ENCODE measurements around the gene CIAO2B. TPM values are rescaled to one million over a fixed set of nuclear protein-coding genes. Genes with fewer than 3 reads are reported as not detected.

CIAO2B gene
- total RNA-seq, 1 experiment from 2014 or later = 59.7 TPM

- H3K27me3 Mint-ChIP-seq (ENCODE audit: low read depth) = peaks cover 40% of the 10 kb centered on the region
- POLR2A ChIA-PET = interaction anchor here (0.6 kb wide), 1 partner anchor 163 kb away, joined by 5 read pairs; no protein-coding TSS in a partner anchor
- CTCF ChIA-PET = interaction anchor here (0.6 to 3.0 kb wide), 43 partner anchors 8 to 661 kb away, joined by 3 to 34 read pairs (median 5); partner anchors contain the start of genes B3GNT9, ELMO3, FHOD1 and MATCAP1
- DNase-seq (ENCODE audit: low spot score) (peak; percentile 85), ATAC-seq (peak; percentile 88)
- H3K4me3 Mint-ChIP-seq = no peak overlapping the region
- no peak overlapping the region for H3K27ac Mint-ChIP-seq
- H3K36me3 Mint-ChIP-seq = 0 out of 2 replicates have a peak, but pooled peaks cover 5% of the 10 kb centered on the region
- H3K9me3 Mint-ChIP-seq = peaks cover 9% of the 10 kb centered on the region
- peaks cover 4% of the 10 kb centered on the region for H3K4me1 Mint-ChIP-seq
- TF ChIP-seq ZNF281 (CRISPR knock-in tag; IDR thresholded peaks at IDR 0.05) (no peak), CTCF (IDR thresholded peaks at IDR 0.05) (peak; percentile 62; the same call in 1 of the 2 replicates)
Measured at GRCh38 chr16:66954097-66954659, 20.0 kb upstream of the CIAO2B start.

- TF ChIP-seq TCF7 (CRISPR knock-in tag; IDR thresholded peaks at IDR 0.05; ENCODE audit: low read depth) (no peak), SMAD4 (CRISPR knock-in tag; IDR thresholded peaks at IDR 0.05) (no peak), ZNF423 (CRISPR knock-in tag; IDR thresholded peaks at IDR 0.05) (no peak)
- Mint-ChIP-seq H3K4me1 (peaks cover 4% of the 10 kb centered on the region), H3K27me3 (ENCODE audit: low read depth) (peaks cover 44% of the 10 kb centered on the region), H3K36me3 (0 out of 2 replicates have a peak, but pooled peaks cover 5% of the 10 kb centered on the region), H3K9me3 (peaks cover 9% of the 10 kb centered on the region), H3K4me3 (no peak overlapping the region), H3K27ac (no peak overlapping the region)
- ATAC-seq = no peak
- CTCF ChIA-PET = interaction anchor here (0.6 to 3.0 kb wide), 38 partner anchors 9 to 576 kb away, joined by 3 to 34 read pairs (median 5); partner anchors contain the start of genes B3GNT9, ELMO3, FHOD1 and MATCAP1
- no peak for DNase-seq (ENCODE audit: low spot score)
- POLR2A ChIA-PET = interaction anchor here (0.6 kb wide), 2 partner anchors 10 to 164 kb away, joined by 4 to 5 read pairs; no protein-coding TSS in a partner anchor
Measured at GRCh38 chr16:66953462-66954096, 19.4 kb upstream of the CIAO2B start.

GRCh38 chr16:66952430-66953110 is 18.4 kb upstream of the CIAO2B start:
- ATAC-seq = no peak
- peaks cover 49% of the 10 kb centered on the region for H3K27me3 Mint-ChIP-seq (ENCODE audit: low read depth)
- no peak for DNase-seq (ENCODE audit: low spot score)
- H3K36me3 Mint-ChIP-seq = 0 out of 2 replicates have a peak, but pooled peaks cover 5% of the 10 kb centered on the region
- H3K9me3 Mint-ChIP-seq = peaks cover 9% of the 10 kb centered on the region
- CTCF ChIA-PET = interaction anchor here (0.6 to 3.0 kb wide), 7 partner anchors 8 to 333 kb away, joined by 3 to 34 read pairs (median 13); partner anchors contain the start of genes CES3 and MATCAP1
- H3K4me3 Mint-ChIP-seq = no peak overlapping the region
- no peak overlapping the region for H3K27ac Mint-ChIP-seq
- POLR2A ChIA-PET = interaction anchor here (0.6 kb wide), 1 partner anchor 9 kb away, joined by 4 read pairs; no protein-coding TSS in a partner anchor
- peaks cover 12% of the 10 kb centered on the region for H3K4me1 Mint-ChIP-seq
- TF ChIP-seq ZNF423 (CRISPR knock-in tag; IDR thresholded peaks at IDR 0.05) = no peak
- no peak for TF ChIP-seq NR1H2 (CRISPR knock-in tag; IDR thresholded peaks at IDR 0.05)
- TF ChIP-seq TEAD4 (CRISPR knock-in tag; IDR thresholded peaks at IDR 0.05) = no peak
- TF ChIP-seq GABPB1 (CRISPR knock-in tag; IDR thresholded peaks at IDR 0.05) = no peak
- no peak for TF ChIP-seq ZNF317 (CRISPR knock-in tag; IDR thresholded peaks at IDR 0.05; ENCODE audit: borderline replicate concordance, low read depth)
- TF ChIP-seq JAZF1 (CRISPR knock-in tag; IDR thresholded peaks at IDR 0.05) = no peak
- no peak for TF ChIP-seq HMGA2 (CRISPR knock-in tag; IDR thresholded peaks at IDR 0.05)
- TF ChIP-seq NFATC4 (CRISPR knock-in tag; IDR thresholded peaks at IDR 0.05) = no peak
- TF ChIP-seq FOXP4 (CRISPR knock-in tag; IDR thresholded peaks at IDR 0.05) = no peak
- TF ChIP-seq MYBL2 (CRISPR knock-in tag; IDR thresholded peaks at IDR 0.05) = no peak
- TF ChIP-seq PRRX2 (CRISPR knock-in tag; IDR thresholded peaks at IDR 0.05) = no peak
